Activated T-cell treated with anti-CD3 and anti-CD28 coated beads, Interleukin-2, amount 50 U/mL, for 24 hours (primary cell): ENCODE measurements around the gene ALDH18A1.
A peak's percentile ranks its signal among the peaks of the same experiment; 100 is the strongest.

Source experiments
- DNase-seq: peaks from one replicate; pipeline ENCODE4 v3.0.0-alpha.2; 2020
- H3K27ac Mint-ChIP-seq: 2 replicates; pipeline ENCODE4 v1.8.0; 2020; ENCODE audit warnings: mild to moderate bottlenecking, mixed read lengths
- H3K27me3 Mint-ChIP-seq: 2 replicates; pipeline ENCODE4 v1.8.0; 2020; ENCODE audit warnings: mixed read lengths
- H3K36me3 Mint-ChIP-seq: 2 replicates; pipeline ENCODE4 v1.8.0; 2020; ENCODE audit warnings: low read depth, mixed read lengths
- H3K4me1 Mint-ChIP-seq: 2 replicates; pipeline ENCODE4 v1.8.0; 2020; ENCODE audit warnings: low read depth, mixed read lengths
- H3K4me3 Mint-ChIP-seq: 2 replicates; pipeline ENCODE4 v1.8.0; 2020; ENCODE audit warnings: mild to moderate bottlenecking, moderate library complexity, mixed read lengths
- H3K9me3 Mint-ChIP-seq: 2 replicates; pipeline ENCODE4 v1.8.0; 2020; ENCODE audit warnings: mixed read lengths

ALDH18A1 gene

DNA sequence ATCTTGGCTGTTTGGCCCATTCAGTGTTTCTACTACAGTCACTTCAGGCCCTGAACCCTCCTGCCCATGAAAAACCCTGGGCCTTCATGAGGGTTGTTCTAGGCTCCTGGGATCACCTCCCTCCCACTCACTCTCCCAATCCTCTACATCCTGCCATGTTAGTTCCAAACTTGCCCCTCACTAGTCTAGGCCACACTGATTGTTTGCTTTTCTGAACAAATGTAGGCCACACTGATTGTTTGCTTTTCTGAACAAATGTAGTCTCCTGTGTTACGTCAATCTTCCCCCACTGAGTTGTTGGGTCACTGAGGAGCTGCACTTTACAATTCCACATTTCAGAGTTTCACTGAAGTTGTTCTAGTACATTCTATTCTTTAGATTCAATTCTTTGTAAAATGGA, 5.3 kb upstream of the ALDH18A1 start:
- no peak for DNase-seq
- H3K36me3 Mint-ChIP-seq, result peaks cover 36% of the 10 kb centered on the region

DNA sequence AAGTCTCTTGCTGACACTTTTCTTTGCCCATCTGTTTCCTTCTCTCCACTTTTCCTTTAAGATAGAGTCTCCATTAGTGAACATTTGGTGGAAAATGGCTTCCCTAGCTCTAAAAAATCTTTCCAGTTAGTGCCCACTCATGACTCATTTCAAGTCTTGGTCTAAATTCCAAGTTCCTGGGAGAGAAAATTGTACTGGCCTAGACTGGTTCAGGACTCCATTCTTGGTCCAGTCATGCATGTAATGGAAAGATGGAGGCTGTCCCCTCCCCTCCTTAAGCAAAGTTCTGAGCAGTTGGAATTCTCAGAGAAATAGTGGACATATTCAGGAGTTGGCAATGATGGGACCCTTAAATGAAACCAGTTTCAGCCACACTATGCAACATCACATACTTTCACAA, 3.8 kb upstream of the ALDH18A1 start:
- Mint-ChIP-seq H3K27ac (no peak overlapping the region), H3K36me3 (peaks cover 36% of the 10 kb centered on the region), H3K4me1 (peaks cover 19% of the 10 kb centered on the region), H3K27me3 (no peaks in the 10 kb centered on the region), H3K9me3 (peaks cover 4% of the 10 kb centered on the region), H3K4me3 (no peak overlapping the region)
- no peak for DNase-seq

More for the DNA sequence above, 5.3 kb upstream of the ALDH18A1 start:
- H3K27ac Mint-ChIP-seq, result no peak overlapping the region
- no peak overlapping the region for H3K4me3 Mint-ChIP-seq
- peaks cover 4% of the 10 kb centered on the region for H3K9me3 Mint-ChIP-seq
- no peaks in the 10 kb centered on the region for H3K27me3 Mint-ChIP-seq
- peaks cover 11% of the 10 kb centered on the region for H3K4me1 Mint-ChIP-seq

DNA sequence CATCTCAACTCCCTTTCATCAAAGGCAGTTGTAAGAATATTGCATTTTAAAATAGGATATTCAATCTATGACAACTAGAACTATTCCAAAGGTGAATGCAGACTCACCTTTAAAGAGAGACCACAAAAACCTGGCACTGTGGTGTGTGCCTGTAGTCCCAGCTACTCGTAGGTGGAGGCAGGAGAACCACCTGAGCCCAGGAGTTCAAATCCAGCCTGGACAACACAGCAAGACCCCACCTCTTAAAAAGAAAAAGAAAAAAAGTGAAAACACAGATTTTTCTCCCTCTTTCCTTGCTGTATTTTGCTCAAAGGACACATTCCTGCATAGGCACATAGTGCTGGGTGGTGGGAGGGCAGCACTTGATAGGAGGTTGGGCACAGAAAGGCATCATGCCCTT, 739 bp upstream of the ALDH18A1 start:
- H3K27me3 Mint-ChIP-seq, result no peaks in the 10 kb centered on the region
- H3K4me1 Mint-ChIP-seq, result peaks cover 37% of the 10 kb centered on the region
- no peak overlapping the region for H3K27ac Mint-ChIP-seq
- peak overlapping the region; percentile 92 for H3K4me3 Mint-ChIP-seq
- no peak for DNase-seq
- H3K9me3 Mint-ChIP-seq, result peaks cover 4% of the 10 kb centered on the region
- H3K36me3 Mint-ChIP-seq, result peaks cover 38% of the 10 kb centered on the region

DNA sequence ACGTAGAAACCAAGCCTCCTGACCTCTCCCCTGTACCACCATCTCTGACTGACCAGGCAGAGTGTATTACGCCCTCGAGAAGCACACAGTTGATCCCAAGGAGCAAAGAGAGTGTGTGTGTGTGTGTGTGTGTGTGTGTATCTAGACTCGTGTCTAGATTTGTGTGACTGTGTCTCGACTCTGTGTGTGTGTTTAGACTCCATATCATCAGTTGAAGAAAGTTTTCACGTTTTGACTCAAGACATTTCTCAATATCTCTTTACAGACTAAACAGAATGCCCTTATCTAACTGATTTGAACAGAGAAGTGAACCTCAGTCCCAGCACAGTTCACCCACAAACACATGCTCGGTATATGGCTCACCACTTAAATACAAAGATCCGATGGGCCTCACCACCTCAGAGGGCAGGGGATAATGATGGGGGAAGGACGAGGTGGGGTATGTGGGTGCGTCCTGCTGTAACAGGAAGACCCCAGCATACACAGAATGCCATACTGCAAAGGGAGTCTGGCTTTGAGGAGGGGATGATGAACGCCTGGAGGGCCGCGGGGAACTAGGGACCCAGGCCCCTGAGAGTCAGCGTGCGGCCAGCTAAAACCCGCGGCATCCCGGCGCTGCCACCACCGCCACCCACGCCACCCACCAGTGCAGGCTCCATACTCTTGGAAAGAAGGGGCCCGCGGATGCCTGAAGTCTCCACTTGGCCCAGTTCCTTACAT, 780 bp downstream of the ALDH18A1 start:
- peaks cover 42% of the 10 kb centered on the region for H3K4me1 Mint-ChIP-seq
- no peaks in the 10 kb centered on the region for H3K27me3 Mint-ChIP-seq
- H3K4me3 Mint-ChIP-seq, result peak overlapping the region; percentile 92
- H3K27ac Mint-ChIP-seq, result peak overlapping the region; percentile 97
- peaks cover 52% of the 10 kb centered on the region for H3K36me3 Mint-ChIP-seq
- H3K9me3 Mint-ChIP-seq, result peaks cover 13% of the 10 kb centered on the region
- DNase-seq, result no peak

DNA sequence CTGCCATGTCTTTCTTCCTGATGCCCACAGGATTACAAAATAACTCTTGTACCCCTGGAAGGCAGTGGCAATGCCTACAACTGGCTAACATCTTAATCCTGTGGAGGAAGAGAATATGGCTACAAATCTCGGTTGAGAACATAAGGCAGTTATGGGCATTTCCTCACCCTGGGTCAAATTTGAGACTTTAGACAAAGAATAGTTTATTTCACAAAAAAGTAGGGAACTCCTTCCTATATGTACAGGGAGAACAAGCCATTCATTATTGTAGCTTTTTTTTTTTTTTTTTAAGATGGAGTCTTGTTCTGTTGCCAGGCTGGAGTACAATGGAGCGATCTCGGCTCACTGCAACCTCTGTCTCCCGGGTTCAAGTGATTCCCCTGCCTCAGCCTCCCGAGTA, 2.6 kb downstream of the ALDH18A1 start:
- H3K27ac Mint-ChIP-seq, result no peak overlapping the region
- H3K36me3 Mint-ChIP-seq, result peaks cover 65% of the 10 kb centered on the region
- no peaks in the 10 kb centered on the region for H3K27me3 Mint-ChIP-seq
- peaks cover 46% of the 10 kb centered on the region for H3K4me1 Mint-ChIP-seq
- peaks cover 13% of the 10 kb centered on the region for H3K9me3 Mint-ChIP-seq
- no peak for DNase-seq
- H3K4me3 Mint-ChIP-seq, result no peak overlapping the region

DNA sequence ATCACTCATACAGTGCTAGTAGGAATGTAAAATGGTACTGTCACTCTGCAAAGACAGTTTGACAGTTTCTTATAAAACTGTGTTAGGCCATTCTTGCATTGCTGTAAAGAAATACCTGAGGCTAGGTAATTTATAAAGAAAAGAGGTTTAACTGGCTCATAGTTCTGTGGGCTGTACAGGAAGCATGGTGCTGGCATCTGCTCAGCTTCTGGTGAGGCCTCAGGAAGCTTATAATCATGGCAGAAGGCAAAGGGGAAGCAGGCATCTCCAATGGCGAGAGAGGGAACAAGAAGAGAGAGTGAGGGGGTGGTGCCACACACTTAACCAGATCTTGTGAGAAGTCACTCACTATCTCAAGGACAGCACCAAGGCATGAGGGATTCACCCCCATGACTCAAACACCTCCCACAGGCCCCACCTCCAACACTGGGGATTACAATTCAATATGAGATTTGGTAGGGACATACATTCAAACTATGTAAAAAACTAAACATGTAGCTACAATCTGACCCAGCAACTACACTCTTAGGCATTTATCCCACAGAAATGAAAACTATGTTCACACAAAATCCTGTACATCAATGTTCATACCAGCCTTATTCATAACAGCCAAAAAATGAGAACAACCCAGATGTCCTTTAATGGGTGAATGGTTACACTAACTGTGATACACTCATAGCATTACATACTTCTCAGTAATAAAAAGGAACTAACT, 5.0 kb downstream of the ALDH18A1 start:
- DNase-seq, result no peak
- Mint-ChIP-seq H3K27me3 (no peaks in the 10 kb centered on the region), H3K27ac (no peak overlapping the region), H3K9me3 (peaks cover 9% of the 10 kb centered on the region), H3K36me3 (peaks cover 84% of the 10 kb centered on the region), H3K4me1 (peaks cover 39% of the 10 kb centered on the region), H3K4me3 (no peak overlapping the region)

DNA sequence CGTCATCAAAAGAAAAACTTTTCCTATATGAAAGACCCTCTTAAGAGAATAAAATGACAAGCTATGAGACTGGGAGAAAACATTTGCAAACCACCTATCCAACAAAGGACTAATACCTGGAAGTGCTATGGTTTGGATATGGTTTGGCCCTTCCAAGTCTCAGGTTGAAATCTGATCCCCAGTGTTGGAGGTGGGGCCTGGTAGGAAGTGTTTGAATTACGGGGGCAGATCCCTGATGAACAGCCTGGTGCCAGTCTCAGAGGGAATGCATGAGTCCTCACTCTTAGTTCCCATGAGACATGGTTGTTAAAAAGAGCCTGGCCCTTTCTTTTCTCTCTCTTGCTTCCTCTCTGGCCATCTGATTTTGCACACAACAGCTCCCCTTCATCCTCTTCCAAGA, 6.3 kb downstream of the ALDH18A1 start:
- Mint-ChIP-seq H3K4me1 (peaks cover 34% of the 10 kb centered on the region), H3K27me3 (no peaks in the 10 kb centered on the region), H3K27ac (no peak overlapping the region), H3K36me3 (peaks cover 87% of the 10 kb centered on the region), H3K4me3 (no peak overlapping the region), H3K9me3 (peaks cover 9% of the 10 kb centered on the region)
- no peak for DNase-seq

DNA sequence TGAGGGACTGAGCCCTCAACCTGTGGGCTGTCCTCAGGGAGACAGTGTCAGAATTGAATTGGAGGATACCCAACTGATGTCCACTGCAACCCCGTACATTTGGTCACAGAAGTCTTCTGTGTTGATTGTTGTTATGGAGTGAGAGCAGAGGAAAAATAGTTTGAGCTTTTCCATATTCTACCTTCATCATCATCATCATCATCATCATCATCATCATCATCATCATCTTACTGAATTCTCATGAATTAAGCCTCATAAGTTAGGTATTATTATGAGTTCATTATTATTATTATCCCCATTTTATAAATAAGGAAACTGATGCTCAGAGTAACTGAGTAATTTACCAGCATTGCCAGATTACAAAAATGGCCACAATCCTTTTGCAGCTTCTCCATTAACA, 8.4 kb downstream of the ALDH18A1 start:
- Mint-ChIP-seq H3K27me3 (no peaks in the 10 kb centered on the region), H3K4me1 (peaks cover 18% of the 10 kb centered on the region), H3K36me3 (peaks cover 91% of the 10 kb centered on the region), H3K9me3 (peaks cover 9% of the 10 kb centered on the region), H3K27ac (no peak overlapping the region), H3K4me3 (no peak overlapping the region)
- DNase-seq, result no peak

DNA sequence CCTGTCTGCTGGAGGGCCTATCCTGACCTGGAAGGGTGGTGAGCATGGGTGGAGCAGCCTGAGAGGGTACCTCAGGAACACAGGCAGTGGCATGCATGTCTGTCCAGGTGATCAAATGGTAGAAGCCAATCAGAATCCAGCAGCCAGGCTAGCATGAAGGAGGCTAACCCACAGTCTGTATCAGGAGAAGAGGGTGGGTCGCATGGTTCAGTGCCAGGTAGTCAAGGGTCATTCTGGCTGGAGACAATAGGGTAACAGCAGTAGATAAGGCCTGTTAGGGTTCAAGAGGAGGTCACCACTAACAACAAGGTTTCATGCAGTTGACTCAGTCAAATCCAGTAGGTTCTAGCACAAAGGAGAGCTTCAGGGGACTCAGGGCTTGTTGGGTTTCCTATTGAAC, 10.4 kb downstream of the ALDH18A1 start:
- Mint-ChIP-seq H3K4me1 (peaks cover 10% of the 10 kb centered on the region), H3K27ac (peak overlapping the region; percentile 49), H3K9me3 (no peaks in the 10 kb centered on the region), H3K4me3 (no peak overlapping the region), H3K27me3 (no peaks in the 10 kb centered on the region), H3K36me3 (peaks cover 88% of the 10 kb centered on the region)
- no peak for DNase-seq

DNA sequence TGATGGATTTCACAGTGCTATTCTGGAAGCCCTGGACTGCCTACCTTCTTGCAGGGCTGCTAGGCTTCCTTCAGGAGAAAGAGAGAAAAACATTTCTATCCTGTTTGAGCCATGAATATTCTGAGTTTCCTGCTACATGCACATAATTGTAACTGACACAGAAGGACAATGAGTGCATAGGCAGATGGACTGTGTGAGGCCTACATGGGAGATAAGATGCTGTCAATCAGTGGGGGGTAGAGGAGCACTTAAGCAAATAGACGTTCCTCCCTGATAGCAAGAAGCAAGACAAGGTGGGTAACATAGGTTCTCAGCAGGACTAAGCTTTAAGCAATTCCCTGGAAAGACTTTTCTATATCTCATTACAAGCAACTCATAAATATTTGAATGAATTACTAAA, 11.6 kb downstream of the ALDH18A1 start:
- Mint-ChIP-seq H3K4me3 (no peak overlapping the region), H3K27ac (no peak overlapping the region), H3K36me3 (peaks cover 88% of the 10 kb centered on the region), H3K4me1 (peaks cover 9% of the 10 kb centered on the region), H3K27me3 (no peaks in the 10 kb centered on the region), H3K9me3 (no peaks in the 10 kb centered on the region)
- no peak for DNase-seq

DNA sequence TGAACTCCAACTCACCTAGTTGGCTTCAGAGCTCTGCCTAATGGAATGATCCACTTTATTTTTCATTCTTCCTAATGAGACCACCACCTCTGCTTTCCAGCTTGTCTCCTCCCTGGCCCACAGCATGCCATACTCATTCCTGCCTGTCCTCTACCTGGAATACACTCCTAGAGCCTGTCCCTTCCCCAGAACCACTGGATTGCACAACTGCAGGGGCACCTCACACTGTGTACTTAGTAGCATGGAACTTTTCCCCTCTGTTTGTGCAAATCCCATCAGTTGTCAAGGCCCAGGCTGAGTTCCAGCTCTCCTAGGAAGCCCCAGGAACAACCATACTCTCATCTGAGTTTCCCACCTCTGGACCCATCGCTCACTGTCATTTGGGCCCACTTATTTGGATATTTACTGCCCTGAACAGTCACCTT, 15.6 kb downstream of the ALDH18A1 start:
- Mint-ChIP-seq H3K27ac (no peak overlapping the region), H3K4me1 (no peaks in the 10 kb centered on the region), H3K4me3 (no peak overlapping the region), H3K36me3 (peaks cover 89% of the 10 kb centered on the region), H3K9me3 (no peaks in the 10 kb centered on the region), H3K27me3 (no peaks in the 10 kb centered on the region)
- DNase-seq, result no peak

DNA sequence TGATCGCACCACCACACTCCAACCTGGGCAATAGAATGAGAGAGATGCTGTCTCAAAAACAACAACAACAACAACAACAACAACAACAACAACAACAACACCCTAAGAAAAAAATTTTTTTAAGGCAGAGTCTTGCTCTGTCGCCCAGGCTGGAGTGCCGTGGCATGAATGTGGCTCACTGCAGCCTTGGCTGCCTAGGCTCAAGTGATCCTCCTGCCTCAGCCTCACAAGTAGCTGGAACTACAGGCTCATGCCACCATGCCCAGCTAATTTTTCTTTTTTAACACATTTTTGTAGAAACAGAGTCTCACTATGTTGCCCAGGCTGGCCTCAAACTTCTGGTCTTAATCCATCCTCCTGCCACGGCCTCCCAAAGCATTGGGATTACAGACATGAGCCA, 18.6 kb downstream of the ALDH18A1 start:
- Mint-ChIP-seq H3K4me1 (no peaks in the 10 kb centered on the region), H3K27me3 (no peaks in the 10 kb centered on the region), H3K9me3 (no peaks in the 10 kb centered on the region), H3K27ac (no peak overlapping the region), H3K4me3 (no peak overlapping the region), H3K36me3 (peaks cover 93% of the 10 kb centered on the region)
- no peak for DNase-seq

DNA sequence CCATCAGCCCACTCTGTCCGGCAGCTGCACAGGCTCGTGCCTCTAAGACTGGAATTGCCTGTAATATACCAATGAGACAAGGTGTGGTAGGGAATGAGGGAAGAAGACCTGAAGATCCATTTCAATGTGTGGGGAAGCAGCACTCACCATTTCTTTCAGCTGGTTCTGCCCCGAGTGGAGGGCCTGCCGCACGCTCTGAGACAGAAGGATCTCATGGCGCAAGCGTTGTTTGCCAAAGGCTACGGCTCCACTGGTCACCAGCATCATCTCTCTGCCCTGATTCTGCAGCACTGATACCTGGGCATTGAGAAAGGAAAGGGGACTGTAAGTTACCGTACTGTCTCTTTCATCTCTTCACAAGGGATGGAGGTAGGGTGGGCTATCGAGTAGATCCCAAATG, 19.4 kb downstream of the ALDH18A1 start:
- H3K36me3 Mint-ChIP-seq, result peaks cover 93% of the 10 kb centered on the region
- H3K27ac Mint-ChIP-seq, result no peak overlapping the region
- no peaks in the 10 kb centered on the region for H3K9me3 Mint-ChIP-seq
- H3K27me3 Mint-ChIP-seq, result no peaks in the 10 kb centered on the region
- H3K4me3 Mint-ChIP-seq, result no peak overlapping the region
- no peak for DNase-seq
- no peaks in the 10 kb centered on the region for H3K4me1 Mint-ChIP-seq

DNA sequence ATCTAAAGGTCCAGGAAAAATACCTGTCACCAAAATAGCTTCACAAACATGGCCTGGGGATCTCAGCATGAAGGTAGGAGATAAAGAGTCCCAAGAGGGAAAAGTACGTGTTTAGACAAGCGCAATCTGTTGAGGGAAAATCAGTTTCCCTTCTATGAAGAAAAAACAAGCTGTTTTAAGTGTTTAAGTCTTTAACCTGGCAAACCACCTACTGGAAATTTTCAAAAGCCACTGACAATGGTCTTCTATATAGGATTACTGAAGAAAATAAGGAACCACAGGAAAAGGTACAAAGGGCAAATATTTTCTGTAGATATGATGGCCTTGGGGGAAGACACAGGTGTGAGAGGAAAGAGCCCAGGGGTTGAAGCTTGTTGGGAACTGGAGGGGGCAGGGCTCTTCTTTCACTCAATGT, 21.2 kb downstream of the ALDH18A1 start:
- Mint-ChIP-seq H3K36me3 (peaks cover 95% of the 10 kb centered on the region), H3K4me1 (no peaks in the 10 kb centered on the region), H3K27ac (no peak overlapping the region), H3K27me3 (no peaks in the 10 kb centered on the region), H3K9me3 (no peaks in the 10 kb centered on the region), H3K4me3 (no peak overlapping the region)
- no peak for DNase-seq

DNA sequence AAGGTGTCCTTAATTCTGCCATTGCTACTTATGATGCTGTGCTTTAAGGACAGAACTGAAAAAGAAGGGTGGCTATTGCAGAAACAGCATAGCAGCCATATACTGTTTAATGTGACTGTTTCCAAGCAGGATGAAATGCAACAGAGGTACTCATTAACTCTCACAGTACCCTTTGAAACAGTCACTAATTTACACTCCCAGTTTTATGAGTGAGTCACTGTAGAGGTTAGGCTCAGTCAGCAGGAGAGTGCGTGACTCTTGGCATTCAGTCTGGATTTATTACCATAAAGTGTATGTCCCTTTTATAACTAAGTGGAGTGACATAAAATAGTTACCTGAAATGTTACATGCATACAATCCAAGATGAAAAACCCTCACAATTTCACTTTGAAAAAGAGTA, 27.7 kb downstream of the ALDH18A1 start:
- H3K36me3 Mint-ChIP-seq, result peaks cover 99% of the 10 kb centered on the region
- no peaks in the 10 kb centered on the region for H3K9me3 Mint-ChIP-seq
- H3K4me3 Mint-ChIP-seq, result no peak overlapping the region

More for the DNA sequence above, 27.7 kb downstream of the ALDH18A1 start:
- H3K4me1 Mint-ChIP-seq, result no peaks in the 10 kb centered on the region
- no peak overlapping the region for H3K27ac Mint-ChIP-seq
- no peaks in the 10 kb centered on the region for H3K27me3 Mint-ChIP-seq
- no peak for DNase-seq
